Muscle of arm (tissue), 14 donors: ENCODE data around the gene GSG1L2. TPM values are rescaled to one million over a fixed set of nuclear protein-coding genes. Genes with fewer than 3 reads are reported as not detected.

Source experiments
- DNase-seq: peaks from one replicate; pipeline ENCODE4 v3.0.0-alpha.2; 2013
- long read RNA-seq, 11 donors: transcript quantifications; one replicate each; lab custom pipeline, GENCODE V29; 2026
- polyA plus RNA-seq, 12 donors: library from polyadenylated mRNA; unstranded; fragments of 120-200 nt; gene quantifications; one replicate each; pipeline ENCODE4 v1.2.1, GENCODE V29; 2013; ENCODE audit not compliant: insufficient read length in 12 of 12

GSG1L2 gene
- not detected for polyA plus RNA-seq
- long read RNA-seq, donor 1: 0 reads
- long read RNA-seq, donor 2: 0 reads
- long read RNA-seq, donor 3: 0 reads
- long read RNA-seq, donor 4: 0 reads
- long read RNA-seq, donor 5: 0 reads
- long read RNA-seq, donor 6: 0 reads
- long read RNA-seq, donor 7: 0 reads
- long read RNA-seq, donor 8: 0 reads
- long read RNA-seq, donor 9: 0 reads
- long read RNA-seq, donor 10: 0 reads
- long read RNA-seq, donor 11: 0 reads

- no peak for DNase-seq
Observed at GRCh38 chr17:9821921-9822320, at the start of gene GSG1L2. Gene GSG1L2, minus strand, starts transcription at chr17:9822079. Its CDS starts 8 bp downstream, at chr17:9822071.

- DNase-seq: no peak
Observed at GRCh38 chr17:9868552-9868951, 46.7 kb upstream of the GSG1L2 start.

GRCh38 chr17:9865586-9865985 is 43.7 kb upstream of the GSG1L2 start:
- no peak for DNase-seq

GRCh38 chr17:9862949-9863348 is 41.1 kb upstream of the GSG1L2 start:
- DNase-seq: no peak

- DNase-seq: no peak
Observed at GRCh38 chr17:9862220-9862619, 40.3 kb upstream of the GSG1L2 start.

- no peak for DNase-seq
Observed at GRCh38 chr17:9860851-9861250, 39.0 kb upstream of the GSG1L2 start.

- DNase-seq: no peak
Observed at GRCh38 chr17:9859781-9860180, 37.9 kb upstream of the GSG1L2 start.

GRCh38 chr17:9855036-9855435 is 33.2 kb upstream of the GSG1L2 start:
- no peak for DNase-seq

GRCh38 chr17:9854255-9854654 is 32.4 kb upstream of the GSG1L2 start:
- DNase-seq: no peak

- DNase-seq: no peak
Observed at GRCh38 chr17:9850151-9850550, 28.3 kb upstream of the GSG1L2 start.

- DNase-seq: no peak
Observed at GRCh38 chr17:9845306-9845705, 23.4 kb upstream of the GSG1L2 start.

- no peak for DNase-seq
Observed at GRCh38 chr17:9844153-9844552, 22.3 kb upstream of the GSG1L2 start.

- no peak for DNase-seq
Observed at GRCh38 chr17:9843152-9844010, 21.5 kb upstream of the GSG1L2 start.

GRCh38 chr17:9842057-9842758 is 20.3 kb upstream of the GSG1L2 start:
- no peak for DNase-seq

GRCh38 chr17:9839433-9839832 is 17.6 kb upstream of the GSG1L2 start:
- DNase-seq: no peak

GRCh38 chr17:9837551-9838471 is 15.9 kb upstream of the GSG1L2 start:
- peak; percentile 20 for DNase-seq

GRCh38 chr17:9833922-9834321 is 12.0 kb upstream of the GSG1L2 start:
- no peak for DNase-seq

GRCh38 chr17:9830711-9831110 is 8.8 kb upstream of the GSG1L2 start:
- no peak for DNase-seq

- no peak for DNase-seq
Observed at GRCh38 chr17:9829343-9829742, 7.5 kb upstream of the GSG1L2 start.

GRCh38 chr17:9828296-9829295 is 6.7 kb upstream of the GSG1L2 start:
- DNase-seq: no peak
